HL-60 (cell line): ENCODE measurements around the gene C22orf31.

Source experiments
- GABPA ChIP-seq: IDR thresholded peaks from 2 replicates; pipeline ENCODE4 v1.6.1; 2012; ENCODE audit warnings: low read depth
- POLR2AphosphoS5 ChIP-seq: IDR thresholded peaks from 2 replicates; pipeline ENCODE4 v1.6.1; 2012; ENCODE audit warnings: low read depth
- SPI1 ChIP-seq: IDR thresholded peaks from 2 replicates; pipeline ENCODE4 v1.6.1; 2012; ENCODE audit warnings: low read depth, mild to moderate bottlenecking, borderline replicate concordance
- TF ChIP-seq, protein P1 (sequence below): IDR thresholded peaks from one replicate; pipeline ENCODE4 v1.5.1; 2011; ENCODE audit warnings: low read length, control low read depth, inconsistent platforms; ENCODE audit not compliant: insufficient read depth
- TF ChIP-seq, protein P2 (sequence below): IDR thresholded peaks from 2 replicates; pipeline ENCODE4 v1.6.1; 2012; ENCODE audit warnings: low read depth; ENCODE audit not compliant: insufficient replicate concordance

DNA sequence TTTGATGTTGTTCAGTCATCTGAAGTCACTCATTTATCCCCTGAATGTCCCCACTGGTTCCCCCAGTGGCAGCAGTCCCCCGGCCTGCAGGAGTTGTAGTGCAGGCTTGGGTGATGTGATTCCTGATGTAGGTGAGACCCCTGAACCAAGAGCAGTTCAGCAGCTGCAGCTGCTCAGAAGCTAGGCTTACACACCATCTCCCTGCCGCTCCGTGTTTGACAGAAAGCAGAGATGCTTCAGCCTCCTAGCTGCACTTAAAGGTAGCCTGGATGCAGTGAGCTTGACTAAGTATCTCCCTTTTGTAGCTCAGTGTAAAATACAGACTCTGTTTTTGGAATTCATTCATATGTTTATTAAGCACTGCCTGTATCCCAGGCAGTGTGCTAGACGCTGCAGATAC, 47.3 kb downstream of the C22orf31 start:
- TF ChIP-seq, protein P1, sequence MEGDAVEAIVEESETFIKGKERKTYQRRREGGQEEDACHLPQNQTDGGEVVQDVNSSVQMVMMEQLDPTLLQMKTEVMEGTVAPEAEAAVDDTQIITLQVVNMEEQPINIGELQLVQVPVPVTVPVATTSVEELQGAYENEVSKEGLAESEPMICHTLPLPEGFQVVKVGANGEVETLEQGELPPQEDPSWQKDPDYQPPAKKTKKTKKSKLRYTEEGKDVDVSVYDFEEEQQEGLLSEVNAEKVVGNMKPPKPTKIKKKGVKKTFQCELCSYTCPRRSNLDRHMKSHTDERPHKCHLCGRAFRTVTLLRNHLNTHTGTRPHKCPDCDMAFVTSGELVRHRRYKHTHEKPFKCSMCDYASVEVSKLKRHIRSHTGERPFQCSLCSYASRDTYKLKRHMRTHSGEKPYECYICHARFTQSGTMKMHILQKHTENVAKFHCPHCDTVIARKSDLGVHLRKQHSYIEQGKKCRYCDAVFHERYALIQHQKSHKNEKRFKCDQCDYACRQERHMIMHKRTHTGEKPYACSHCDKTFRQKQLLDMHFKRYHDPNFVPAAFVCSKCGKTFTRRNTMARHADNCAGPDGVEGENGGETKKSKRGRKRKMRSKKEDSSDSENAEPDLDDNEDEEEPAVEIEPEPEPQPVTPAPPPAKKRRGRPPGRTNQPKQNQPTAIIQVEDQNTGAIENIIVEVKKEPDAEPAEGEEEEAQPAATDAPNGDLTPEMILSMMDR, result no peak
- no peak for TF ChIP-seq POLR2AphosphoS5
- TF ChIP-seq, protein P2, sequence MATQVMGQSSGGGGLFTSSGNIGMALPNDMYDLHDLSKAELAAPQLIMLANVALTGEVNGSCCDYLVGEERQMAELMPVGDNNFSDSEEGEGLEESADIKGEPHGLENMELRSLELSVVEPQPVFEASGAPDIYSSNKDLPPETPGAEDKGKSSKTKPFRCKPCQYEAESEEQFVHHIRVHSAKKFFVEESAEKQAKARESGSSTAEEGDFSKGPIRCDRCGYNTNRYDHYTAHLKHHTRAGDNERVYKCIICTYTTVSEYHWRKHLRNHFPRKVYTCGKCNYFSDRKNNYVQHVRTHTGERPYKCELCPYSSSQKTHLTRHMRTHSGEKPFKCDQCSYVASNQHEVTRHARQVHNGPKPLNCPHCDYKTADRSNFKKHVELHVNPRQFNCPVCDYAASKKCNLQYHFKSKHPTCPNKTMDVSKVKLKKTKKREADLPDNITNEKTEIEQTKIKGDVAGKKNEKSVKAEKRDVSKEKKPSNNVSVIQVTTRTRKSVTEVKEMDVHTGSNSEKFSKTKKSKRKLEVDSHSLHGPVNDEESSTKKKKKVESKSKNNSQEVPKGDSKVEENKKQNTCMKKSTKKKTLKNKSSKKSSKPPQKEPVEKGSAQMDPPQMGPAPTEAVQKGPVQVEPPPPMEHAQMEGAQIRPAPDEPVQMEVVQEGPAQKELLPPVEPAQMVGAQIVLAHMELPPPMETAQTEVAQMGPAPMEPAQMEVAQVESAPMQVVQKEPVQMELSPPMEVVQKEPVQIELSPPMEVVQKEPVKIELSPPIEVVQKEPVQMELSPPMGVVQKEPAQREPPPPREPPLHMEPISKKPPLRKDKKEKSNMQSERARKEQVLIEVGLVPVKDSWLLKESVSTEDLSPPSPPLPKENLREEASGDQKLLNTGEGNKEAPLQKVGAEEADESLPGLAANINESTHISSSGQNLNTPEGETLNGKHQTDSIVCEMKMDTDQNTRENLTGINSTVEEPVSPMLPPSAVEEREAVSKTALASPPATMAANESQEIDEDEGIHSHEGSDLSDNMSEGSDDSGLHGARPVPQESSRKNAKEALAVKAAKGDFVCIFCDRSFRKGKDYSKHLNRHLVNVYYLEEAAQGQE, result no peak
- no peak for TF ChIP-seq GABPA
- TF ChIP-seq SPI1, result no peak
